GM21360 (cell line): ENCODE data around the gene CAMP.
"Not testable (repeated sequence)": the region's sequence is repeated elsewhere in the genome, so short reads cannot be mapped to it uniquely, and the experiment has no call there.

ENCODE experiments used
- ATAC-seq: cut with Tn5 transposase; IDR thresholded peaks from one replicate; pipeline ENCODE4 v1.9.1; 2021; ENCODE audit warnings: mild to moderate bottlenecking, moderate library complexity; ENCODE audit not compliant: unreplicated experiment

Gene CAMP

DNA sequence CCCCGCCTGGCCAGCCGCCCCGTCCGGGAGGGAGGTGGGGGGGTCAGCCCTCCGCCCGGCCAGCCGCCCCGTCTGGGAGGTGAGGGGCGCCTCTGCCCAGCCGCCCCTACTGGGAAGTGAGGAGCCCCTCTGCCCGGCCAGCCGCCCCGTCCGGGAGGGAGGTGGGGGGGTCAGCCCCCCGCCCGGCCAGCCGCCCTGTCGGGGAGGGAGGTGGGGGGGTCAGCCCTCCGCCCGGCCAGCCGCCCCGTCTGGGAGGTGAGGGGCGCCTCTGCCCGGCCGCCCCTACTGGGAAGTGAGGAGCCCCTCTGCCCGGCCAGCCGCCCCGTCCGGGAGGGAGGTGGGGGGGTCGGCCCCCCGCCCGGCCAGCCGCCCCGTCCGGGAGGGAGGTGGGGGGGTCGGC lies 11.5 kb upstream of the CAMP start:
- ATAC-seq, result not testable (repeated sequence)

DNA sequence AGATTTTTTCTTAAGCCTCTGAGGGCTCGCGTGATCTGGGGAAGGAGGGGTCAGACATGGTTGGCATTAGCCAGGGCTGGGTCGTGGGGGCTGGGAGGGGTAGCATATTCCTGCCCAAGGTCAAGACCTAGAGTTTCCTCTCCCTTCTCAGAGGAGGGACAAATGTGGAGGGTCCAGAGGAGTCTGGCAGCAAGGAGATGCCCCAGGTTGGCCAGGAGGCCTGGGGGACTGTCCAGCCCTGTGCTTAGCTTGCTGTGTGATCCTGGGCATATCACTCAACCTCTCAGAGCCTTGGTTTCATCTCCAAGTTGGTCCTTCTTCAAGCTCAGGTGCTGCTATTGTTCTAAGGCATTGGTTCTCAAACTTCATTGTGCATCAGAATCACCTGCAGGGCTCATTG lies 9.1 kb upstream of the CAMP start:
- no peak for ATAC-seq

DNA sequence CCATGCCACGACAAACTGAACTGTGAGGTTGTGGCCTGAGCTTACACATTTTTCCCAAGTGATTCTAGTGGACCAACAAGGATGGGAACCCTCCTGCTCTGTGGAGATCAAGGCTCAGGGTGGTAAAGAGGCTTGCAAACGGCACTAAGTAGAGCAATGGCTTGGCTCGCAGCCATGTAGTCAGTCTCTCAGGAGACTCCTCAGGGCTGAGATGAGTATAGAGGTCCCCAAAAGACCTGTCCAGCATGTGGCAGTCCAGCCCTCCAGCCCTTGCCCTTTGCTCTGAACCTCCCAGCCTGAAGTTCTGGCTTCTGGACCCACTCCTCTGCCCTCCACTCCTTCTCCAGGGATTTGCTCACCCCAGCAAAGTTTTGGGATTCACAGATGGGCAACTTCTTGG lies 8.3 kb upstream of the CAMP start:
- ATAC-seq, result no peak

DNA sequence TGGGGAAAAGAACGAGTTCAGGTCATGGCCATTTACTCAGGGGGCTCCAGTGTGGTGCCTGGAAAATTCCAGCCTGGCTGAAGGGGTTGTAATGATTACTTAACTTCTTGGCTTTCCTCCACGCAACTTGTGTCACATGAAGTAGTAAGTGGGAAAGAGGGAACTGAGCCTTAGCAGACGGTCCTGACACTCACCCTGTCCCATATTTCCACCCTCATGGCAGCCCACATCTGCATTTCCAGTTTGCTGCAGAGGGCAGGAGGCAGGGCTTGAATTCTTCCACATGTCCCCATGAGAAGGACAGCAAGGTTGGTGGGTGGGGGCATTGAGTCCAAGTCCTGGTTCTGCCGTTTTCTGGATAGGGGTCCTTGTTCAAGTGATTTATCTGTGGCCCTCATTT lies 7.8 kb upstream of the CAMP start:
- no peak for ATAC-seq

DNA sequence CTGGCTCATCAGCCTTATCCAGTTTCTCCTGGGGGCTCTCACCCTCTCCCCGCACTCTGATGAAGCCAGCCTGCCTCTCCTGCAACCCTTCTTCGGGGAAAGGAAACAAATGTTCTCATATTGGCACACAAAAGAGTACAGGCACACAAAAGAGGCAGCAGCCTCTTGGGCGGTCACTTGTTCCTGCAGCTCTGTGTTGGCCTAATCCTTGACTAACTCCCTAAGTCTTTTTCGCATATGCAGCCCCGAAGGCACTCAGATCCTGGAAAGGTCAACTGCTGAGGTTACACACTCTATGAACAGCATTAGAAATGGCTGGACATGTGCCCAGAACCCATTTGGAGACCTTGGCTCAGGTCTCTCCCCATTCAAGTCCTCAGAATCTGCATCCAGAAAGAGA lies 7.4 kb upstream of the CAMP start:
- no peak for ATAC-seq

DNA sequence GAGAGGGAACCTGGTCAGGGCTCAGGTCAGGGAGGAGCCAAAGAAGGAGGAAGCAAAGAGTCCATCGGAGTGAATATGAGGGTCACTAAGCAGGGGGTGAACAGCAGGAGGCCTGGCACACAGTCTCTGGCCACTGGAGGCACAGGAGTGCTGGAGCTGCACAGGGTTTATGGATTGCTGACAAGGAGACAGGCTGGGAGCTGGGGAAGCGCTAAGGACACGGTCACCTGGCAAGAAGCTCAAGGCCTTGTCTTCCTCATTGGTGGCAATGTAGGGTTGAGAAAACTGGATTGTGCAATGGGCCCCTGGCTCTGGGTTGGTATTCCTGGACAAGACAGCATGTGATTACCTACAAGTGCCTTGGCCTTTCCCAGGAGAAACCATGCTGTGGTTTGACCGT lies 5.8 kb upstream of the CAMP start:
- no peak for ATAC-seq

DNA sequence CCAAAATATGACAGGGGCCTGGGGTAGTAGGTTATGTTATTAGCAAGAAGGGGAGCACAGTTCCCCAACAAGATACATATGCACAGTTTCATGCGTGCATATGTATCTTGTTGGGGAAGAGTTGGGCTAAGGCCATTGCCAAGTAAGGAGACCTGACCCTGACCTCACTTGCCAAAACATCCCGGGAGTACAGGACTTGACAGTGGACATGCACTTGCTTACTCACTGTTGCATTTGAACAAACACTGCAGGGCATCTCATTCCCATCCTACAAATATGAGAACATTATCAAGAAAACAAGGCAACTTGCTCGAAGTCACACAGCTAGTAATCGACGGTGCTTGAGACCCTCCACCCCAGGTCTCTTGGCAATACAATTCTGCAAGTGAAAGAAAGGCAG lies 4.8 kb upstream of the CAMP start:
- ATAC-seq, result no peak

DNA sequence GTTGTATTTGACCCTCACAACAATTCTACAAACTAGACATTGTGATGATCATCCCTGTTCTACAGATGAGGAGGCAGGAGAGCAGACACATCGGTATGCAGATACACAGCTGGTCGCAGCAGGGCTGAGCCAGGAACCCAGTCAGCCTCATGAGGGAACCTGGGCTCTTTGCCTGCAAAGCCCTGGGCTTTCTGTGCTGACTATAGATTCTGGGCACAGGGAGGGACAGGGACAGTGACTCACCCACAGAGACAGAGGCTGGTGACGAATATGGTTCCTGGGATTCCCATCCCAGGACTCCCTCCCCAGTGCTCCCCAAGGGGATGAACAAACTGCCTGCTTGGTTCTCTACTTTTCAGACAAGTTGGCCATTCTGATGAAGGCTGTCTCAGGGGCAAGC lies 3.8 kb upstream of the CAMP start:
- ATAC-seq, result no peak

DNA sequence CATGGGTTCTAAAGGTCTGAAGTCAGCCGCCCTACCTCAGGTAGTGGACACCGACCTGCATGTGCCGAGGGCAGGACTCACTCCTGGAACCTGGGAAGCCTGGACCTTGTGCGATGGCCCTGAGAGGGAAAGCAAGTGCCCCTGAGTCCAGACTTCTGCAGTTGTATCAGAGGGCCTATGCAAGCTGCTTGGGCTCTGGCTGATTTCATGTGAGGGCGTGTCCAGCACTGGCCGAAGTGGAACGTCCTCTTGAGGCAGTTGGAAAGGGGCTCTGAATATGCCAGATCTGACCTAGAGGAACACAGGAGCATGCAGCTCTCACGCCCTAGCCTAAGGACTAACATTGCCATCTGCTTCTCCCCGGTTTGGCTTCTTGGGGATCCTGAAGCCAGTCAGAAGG lies 2.5 kb upstream of the CAMP start:
- ATAC-seq, result no peak

DNA sequence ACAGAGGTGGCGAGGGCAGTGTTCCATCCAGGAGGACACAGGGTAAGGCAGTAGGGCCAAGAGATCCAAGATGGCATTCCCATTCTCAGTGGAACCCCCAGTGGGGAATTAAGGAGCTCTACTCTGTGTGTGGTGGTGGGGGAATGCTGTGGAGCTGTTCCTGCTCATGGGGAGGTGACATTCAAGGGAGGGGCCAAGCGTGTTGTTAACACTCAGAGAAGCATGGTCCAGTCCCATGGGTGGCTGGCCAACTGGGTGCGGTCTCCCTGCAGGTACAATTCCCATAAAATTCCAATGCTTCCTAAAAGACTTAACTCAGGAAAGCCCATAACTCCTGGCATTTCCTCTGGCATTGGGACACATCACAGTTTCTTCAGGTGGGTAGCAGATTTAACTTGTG lies 2.3 kb downstream of the CAMP start:
- no peak for ATAC-seq

DNA sequence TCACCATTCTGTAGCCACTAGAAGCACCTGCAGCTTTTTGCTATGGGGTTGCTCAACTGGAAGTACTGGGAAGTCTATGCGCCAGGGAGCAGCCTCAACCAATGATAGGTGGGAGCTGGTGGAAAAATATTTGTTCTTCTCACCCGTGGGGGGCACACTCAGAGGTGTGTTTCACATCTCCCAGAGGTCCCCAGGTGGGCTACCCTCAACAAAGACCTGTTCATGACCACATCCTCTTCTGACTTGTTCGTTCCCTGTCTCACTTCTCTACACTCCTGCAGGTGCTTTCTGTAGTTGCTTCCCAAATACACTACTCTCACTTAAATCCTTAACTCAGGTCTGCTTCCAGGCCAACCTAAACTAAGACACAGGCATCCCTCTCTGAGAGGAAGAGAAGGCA lies 3.6 kb downstream of the CAMP start:
- ATAC-seq, result no peak

DNA sequence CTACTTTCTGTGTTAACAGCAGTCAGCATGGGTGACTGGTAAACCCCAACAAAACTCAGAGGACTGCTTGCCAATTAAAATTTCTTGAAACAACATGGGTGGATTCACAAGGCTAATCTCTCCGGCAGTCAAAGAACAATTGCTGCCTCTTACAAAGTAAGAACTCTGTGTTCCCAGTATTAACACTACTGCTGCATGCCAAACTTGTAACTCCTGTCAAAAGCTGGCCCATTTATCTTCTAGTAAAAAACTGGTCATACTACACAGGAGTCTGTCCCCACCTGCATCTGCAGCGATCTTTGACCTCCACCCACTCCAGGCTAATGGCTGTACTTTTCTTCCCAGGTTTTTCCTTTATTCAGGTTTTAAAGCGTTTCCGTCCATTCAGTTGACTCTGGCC lies 8.9 kb downstream of the CAMP start:
- ATAC-seq, result no peak

DNA sequence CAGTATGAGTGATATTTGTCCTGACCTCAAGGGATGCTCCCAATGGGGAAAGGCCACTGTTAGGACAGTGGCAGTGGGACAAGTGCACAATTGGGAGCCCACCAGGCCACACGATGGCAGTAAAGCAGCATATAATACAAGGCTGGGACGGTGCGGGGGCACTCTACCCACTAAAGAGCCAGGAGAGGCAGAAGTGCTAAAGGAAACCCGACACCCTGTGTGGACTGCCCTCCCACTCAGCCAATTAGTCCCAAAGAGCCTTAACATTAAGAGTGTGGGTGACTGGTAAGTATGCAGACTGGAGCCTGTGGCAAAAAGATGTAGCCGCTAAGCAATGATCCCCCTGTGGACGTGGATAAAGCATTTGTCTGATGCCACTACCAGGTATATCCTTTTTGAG lies 9.4 kb downstream of the CAMP start:
- ATAC-seq, result peak; percentile 80

DNA sequence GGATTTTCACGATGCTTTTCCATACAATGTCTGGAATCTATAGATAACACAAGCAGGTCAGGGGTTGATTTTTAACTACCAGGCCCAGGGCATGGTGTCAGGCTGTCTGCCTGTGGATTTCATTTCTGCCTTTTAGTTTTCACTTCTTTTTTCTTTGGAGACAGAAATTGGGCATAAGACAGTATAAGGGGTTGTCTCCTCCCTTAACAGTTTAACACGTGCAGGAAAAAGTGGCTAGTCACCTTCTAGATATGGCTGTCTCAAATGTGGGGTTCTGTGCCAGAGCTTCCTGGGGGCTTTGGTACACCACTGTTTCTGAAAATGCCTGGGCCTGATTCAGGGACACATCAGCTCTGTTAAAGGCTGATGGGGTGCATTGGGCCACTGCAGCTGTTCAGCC lies 10.2 kb downstream of the CAMP start:
- no peak for ATAC-seq

DNA sequence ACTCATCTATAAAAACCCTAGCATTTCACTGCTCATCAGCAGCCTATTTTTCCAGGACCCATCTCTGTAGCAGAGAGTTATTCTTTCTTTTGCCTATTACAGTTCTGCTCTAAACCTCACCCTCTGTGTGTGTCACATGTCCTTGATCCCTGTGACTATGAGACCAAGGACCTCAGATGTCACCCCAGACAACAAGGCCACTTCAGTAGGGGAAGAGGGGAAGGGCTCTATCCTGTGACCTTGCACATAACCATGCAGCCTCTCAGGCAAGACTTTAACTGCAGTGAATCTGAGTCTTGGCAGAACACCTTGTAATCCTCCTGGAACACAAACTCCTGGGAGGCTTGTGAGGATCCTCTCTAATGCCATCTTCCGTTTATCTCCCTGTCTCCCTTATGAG lies 13.2 kb downstream of the CAMP start:
- ATAC-seq, result no peak

DNA sequence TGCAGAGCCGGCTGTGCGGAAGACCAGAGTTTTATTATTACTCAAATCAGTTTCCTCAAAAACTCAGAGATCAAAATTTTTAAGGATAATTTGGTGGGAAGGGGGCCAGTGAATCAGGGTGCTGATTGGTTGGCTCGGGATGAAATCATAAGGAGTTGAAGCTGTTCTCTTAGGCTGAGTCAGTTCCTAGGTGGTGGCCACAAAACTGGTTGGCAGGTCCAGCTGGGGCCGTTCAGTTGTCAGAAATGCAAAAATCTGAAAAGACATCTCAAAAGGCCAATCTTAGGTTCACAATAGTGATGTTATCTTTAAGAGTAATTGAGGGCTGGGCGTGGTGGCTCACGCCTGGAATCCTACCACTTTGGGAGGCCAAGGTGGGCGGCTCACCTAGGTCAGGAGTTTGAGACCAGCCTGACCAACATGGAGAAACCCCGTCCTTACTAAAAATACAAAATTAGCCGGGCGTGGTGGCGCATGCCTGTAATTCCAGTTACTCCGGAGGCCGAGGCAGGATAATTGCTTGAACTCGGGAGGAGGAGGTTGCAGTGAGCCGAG lies 15.3 kb downstream of the CAMP start:
- ATAC-seq, result no peak

DNA sequence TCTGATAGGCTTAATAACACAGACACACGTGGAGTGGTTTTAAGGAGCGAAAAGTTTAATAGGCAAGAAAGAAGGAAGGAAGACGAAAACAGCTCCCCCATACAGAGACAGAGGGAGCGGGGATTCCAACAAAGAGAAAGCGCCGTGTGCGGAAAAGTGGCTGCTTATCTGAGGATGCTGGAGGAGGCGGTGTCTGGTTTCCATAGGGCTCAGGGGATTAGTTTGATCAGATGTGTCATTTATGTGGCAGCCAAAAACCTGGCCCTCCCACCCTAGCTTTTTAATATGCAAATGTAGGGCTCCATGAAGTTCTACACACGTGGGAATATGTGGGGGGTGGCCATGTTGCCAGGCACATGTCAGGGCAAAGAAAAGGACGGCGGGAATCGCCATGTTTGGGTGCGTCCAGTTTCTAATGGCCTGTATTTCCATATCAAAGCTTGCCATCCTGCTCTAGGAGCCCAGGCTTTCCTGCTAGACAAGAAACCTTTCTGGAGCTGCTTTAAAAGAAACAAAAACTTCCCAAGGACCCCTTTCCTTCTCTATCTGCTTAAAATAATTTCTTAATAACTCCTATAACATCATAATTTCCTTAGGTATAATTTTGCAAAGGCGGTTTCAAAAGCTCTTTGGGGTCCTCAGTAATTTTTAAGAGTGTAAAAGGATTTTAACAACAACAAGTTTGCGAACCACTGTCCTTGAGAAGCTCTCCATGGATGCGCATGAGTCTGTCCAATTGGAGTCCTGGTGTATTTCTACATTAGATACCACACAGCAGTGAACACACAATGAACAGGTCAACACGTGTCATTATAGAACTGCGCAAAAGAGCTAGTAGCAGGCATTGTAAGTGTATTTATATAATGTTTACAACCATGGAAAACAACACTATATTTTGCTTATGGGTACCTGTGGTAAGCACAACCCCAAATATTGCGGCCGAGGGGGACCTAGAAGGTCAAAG lies 17.0 kb downstream of the CAMP start:
- no peak for ATAC-seq

DNA sequence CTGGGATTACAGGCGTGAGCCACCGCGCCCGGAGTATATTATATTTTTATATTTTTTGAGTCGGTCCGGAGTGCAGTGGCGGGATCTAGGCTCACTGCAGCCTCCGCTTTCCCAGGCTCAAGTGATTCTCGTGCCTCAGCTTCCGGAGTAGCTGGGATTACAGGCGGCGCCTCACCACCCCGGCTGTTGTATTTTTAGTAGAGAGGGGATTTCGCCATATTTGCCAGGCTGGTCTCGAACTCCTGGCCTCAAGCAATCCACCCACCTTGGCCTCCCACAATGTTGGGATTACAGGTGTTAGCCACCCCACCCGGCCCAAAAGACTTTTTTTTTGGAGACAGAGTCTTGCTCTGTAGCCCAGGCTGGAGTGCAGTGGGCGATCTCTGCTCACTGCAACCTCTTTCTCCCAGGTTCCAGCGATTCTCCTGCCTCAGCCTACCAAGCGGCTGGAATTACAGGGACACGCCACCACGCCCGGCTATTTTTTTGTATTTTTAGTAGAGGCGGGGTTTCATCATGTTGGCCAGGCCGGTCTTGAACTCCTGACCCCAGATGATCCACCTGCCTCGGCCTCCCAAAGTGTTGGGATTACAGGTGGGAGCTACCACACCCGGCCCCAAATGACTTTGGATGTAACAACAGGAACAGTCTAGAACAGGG lies 18.6 kb downstream of the CAMP start:
- no peak for ATAC-seq

DNA sequence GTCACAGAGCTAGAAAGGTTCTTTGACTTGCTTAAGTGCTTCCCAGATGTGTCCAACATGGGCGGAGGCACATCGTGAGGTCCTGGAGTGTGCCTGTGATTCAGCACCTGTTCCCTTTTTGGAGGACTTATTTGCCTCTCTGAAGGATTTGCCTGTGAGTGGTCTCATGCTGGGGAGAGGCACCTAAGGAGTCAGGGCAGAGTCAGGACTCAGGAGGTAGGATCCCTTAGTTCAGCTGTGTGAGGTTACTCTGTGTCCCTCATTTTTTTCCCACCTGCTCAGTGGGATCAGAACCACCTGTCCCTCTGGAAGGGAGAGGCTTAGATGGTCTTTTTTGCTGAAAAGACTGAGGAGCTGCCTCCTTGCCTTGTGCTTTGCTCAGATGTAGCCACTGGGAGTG lies 20.6 kb downstream of the CAMP start:
- no peak for ATAC-seq

DNA sequence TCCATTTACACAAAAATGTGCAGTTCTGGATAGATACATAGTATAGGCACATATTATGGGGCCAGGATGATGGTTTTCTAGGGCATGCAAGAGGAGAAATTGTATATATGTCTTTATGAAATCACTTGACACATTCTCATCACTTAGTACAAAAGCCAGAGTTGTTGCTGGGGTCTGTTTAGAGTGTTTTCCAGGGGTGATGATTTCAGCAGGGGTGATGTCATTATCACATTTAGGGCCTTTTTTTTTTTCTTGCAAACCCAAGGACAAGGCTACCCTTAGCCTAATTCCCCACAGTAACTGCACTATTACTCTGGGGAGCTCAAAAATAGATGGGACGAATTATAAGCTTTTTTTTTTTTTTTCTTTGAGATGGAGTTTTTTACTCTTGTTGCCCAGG lies 21.2 kb downstream of the CAMP start:
- ATAC-seq, result no peak

DNA sequence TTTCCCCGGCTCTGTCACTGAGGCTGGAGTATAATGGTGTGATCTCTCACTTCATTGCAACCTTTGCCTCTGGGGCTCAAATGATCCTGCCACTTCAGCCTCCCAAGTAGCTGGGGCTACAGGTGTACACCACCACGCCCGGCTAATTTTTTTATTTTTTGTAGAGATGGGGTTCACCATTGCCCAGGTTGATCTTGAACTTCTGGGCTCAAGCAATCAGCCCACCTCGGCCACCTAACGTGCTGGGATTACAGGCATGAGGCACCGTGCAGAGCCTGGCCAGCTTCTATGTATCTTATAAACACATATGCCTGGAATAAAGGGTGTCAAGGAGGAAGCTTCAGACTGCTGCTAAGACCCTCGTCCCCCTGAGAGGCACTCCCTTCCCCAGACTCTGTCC lies 21.8 kb downstream of the CAMP start:
- no peak for ATAC-seq

DNA sequence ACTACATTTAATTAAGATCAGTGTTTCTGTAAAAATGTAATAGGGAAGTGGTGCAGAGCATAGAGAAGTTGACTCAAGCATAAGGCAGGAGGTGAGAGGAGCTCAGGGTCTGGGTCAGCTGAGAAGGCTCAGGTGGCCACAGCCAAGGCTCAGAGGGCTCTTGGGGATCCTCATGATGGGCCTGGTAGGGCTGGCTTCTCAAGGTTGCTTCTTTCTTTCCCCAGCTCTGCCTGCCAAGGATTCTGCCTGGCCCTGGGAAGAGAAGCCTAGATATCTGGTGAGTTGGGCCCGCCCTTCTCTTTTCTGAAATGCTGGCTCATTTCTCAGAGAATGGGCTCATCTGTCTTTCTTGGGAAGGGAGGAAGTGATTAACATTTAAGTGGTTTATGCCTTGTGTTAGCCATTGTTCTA lies 24.1 kb downstream of the CAMP start:
- no peak for ATAC-seq
